HFFc6 (cell line): ENCODE data around the gene HSPA12B. TPM values are rescaled to one million over a fixed set of nuclear protein-coding genes. Genes with fewer than 3 reads are reported as not detected.

Experiments used
- DNase-seq: peaks from one replicate; pipeline ENCODE4 v3.0.0-alpha.2; 2018
- H3K27ac Mint-ChIP-seq: 2 replicates; pipeline ENCODE4 v1.8.0; 2020; ENCODE audit warnings: mild to moderate bottlenecking, mixed read lengths
- H3K27me3 Mint-ChIP-seq: 2 replicates; pipeline ENCODE4 v1.8.0; 2021; ENCODE audit warnings: mild to moderate bottlenecking, moderate library complexity, mixed read lengths; ENCODE audit not compliant: insufficient read depth
- H3K36me3 Mint-ChIP-seq: 2 replicates; pipeline ENCODE4 v1.8.0; 2021; ENCODE audit warnings: low read depth, mixed read lengths
- H3K4me1 Mint-ChIP-seq: 2 replicates; pipeline ENCODE4 v1.8.0; 2020; ENCODE audit warnings: low read depth, mixed read lengths
- H3K4me3 Mint-ChIP-seq: 2 replicates; pipeline ENCODE4 v1.8.0; 2020; ENCODE audit warnings: mild to moderate bottlenecking, moderate library complexity, mixed read lengths
- H3K9me3 Mint-ChIP-seq: 2 replicates; pipeline ENCODE4 v1.8.0; 2020; ENCODE audit warnings: mild to moderate bottlenecking, mixed read lengths
- CTCF ChIP-seq: fragments of 200-600 bp; sonication (generic); IDR thresholded peaks from 2 replicates; pipeline ENCODE4 v1.5.0; 2021; ENCODE audit warnings: antibody characterized with exemption, mild to moderate bottlenecking
- total RNA-seq, 6 experiments: library from RNA; stranded (reverse); fragmentation: NEBNext Ultra II Directional; extraction: Animal tissue kit (Norgen Biotek cat#: 25700); gene quantifications; 2 replicates in 1 of 6; 3 replicates in 5 of 6; pipeline ENCODE4 v1.2.3, GENCODE V29; 2021

HSPA12B gene
- total RNA-seq, 6 experiments from 2014 or later, result not detected

GRCh38 chr20:3795511-3796468 lies 63.3 kb downstream of the HSPA12B start, which contains the start of gene CDC25B:
Gene CDC25B (plus strand): TSS chr20:3796310. CDS start chr20:3796532, 222 bp downstream.
- Mint-ChIP-seq H3K27me3 (peaks cover 4% of the 10 kb centered on the region), H3K27ac (peak within 1 kb of the TSS; percentile 97), H3K9me3 (no peaks in the 10 kb centered on the region), H3K4me3 (peak within 1 kb of the TSS; percentile 93), H3K36me3 (peaks cover 21% of the 10 kb centered on the region), H3K4me1 (peaks cover 42% of the 10 kb centered on the region)
- DNase-seq, result peak; percentile 91
- peak; percentile 74 for TF ChIP-seq CTCF

- H3K4me1 Mint-ChIP-seq, result peaks cover 42% of the 10 kb centered on the region
- H3K27ac Mint-ChIP-seq, result peak overlapping the region; percentile 83
- peak overlapping the region; percentile 93 for H3K4me3 Mint-ChIP-seq
- H3K9me3 Mint-ChIP-seq, result no peaks in the 10 kb centered on the region
- peaks cover 21% of the 10 kb centered on the region for H3K36me3 Mint-ChIP-seq
- no peak for DNase-seq
- H3K27me3 Mint-ChIP-seq, result peaks cover 4% of the 10 kb centered on the region
- no peak for TF ChIP-seq CTCF
Observed at GRCh38 chr20:3796477-3797225, 64.2 kb downstream of the HSPA12B start.

DNA sequence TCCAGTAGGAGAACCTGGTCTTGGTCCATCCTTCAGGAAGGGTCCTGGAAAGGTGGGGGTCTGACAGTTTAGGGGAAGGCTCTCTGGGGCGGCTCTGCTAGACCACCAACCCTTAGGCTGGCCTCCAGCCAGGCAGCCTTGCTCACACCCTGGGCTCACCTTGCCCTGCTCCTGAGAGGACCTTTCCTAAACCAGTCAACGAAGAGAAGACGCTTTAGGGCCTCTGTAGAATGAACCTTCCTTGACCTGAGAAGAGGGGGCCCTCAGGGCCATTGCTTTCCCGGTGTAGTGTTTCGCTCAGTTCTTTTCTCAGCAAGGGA lies 64.7 kb downstream of the HSPA12B start:
- DNase-seq, result no peak
- peaks cover 4% of the 10 kb centered on the region for H3K27me3 Mint-ChIP-seq
- peak overlapping the region; percentile 93 for H3K4me3 Mint-ChIP-seq
- peak overlapping the region; percentile 83 for H3K27ac Mint-ChIP-seq
- no peaks in the 10 kb centered on the region for H3K9me3 Mint-ChIP-seq
- H3K36me3 Mint-ChIP-seq, result peaks cover 21% of the 10 kb centered on the region
- peaks cover 42% of the 10 kb centered on the region for H3K4me1 Mint-ChIP-seq
- TF ChIP-seq CTCF, result no peak

DNA sequence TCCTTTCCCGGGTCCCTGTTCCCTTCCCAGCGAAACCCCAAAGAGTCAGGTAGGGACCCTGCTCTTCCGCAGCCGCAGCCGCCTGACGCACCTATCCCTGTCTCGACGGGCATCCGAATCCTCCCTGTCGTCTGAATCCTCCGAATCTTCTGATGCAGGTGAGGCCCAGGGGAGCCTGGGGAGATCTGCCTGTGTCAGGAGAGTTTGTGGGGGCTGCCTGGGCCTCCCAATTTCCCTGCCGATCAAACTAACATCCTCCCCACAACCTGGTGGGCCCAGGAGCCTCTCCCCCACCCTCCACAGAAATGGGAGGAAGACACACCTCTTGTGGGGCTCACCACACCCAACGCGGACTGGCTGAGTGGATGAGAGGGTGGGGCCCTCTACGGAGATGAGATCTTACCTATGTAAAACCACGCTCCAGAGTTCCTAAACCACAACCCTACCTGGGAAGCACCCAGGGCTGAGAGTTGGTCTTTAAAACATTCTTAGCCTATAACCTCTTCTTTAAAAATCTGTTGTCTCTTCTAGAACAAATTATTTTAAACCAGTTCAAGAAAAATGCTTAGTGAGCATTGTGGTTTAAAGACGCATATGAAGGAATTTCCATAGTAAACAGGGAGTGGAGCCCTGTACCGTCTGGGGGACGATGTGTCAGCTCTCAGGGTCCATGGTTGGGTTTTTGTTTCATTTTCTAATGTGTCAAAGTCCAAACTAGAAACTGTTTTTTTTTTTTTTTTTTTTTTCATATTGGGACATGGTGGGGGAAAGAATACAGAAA lies 65.3 kb downstream of the HSPA12B start:
- Mint-ChIP-seq H3K36me3 (peaks cover 27% of the 10 kb centered on the region), H3K9me3 (no peaks in the 10 kb centered on the region), H3K27ac (peak overlapping the region; percentile 83), H3K4me1 (peaks cover 47% of the 10 kb centered on the region), H3K4me3 (peak overlapping the region; percentile 93), H3K27me3 (peaks cover 6% of the 10 kb centered on the region)
- DNase-seq, result no peak
- TF ChIP-seq CTCF, result no peak

DNA sequence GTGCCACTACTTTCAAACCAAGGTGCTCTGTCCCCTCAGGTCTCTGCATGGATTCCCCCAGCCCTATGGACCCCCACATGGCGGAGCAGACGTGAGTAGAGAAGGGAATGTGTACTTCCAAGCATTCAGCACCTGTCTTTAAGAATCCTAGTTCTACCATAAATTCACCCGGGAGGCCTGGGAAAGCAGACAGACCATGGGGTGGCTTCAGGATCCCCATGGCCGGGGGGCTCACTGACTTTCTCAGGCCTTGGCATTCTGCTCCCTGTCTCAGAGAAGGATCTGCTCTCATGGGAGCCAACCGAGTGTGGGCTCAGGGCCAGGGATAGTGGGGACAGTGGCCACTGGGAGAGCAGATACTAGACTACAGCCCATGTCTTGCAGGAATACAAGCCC lies 65.9 kb downstream of the HSPA12B start:
- no peak for TF ChIP-seq CTCF
- Mint-ChIP-seq H3K27me3 (peaks cover 6% of the 10 kb centered on the region), H3K36me3 (peaks cover 31% of the 10 kb centered on the region), H3K4me3 (peak overlapping the region; percentile 93), H3K4me1 (peaks cover 51% of the 10 kb centered on the region), H3K9me3 (no peaks in the 10 kb centered on the region), H3K27ac (peak overlapping the region; percentile 45)
- DNase-seq, result no peak
